HepG2 (cell line): ENCODE measurements around the gene ABCF1. TPM values are rescaled to one million over a fixed set of nuclear protein-coding genes. Genes with fewer than 3 reads are reported as not detected.

Experiments used
- CEBPB ChIP-seq: IDR thresholded peaks from 2 replicates; pipeline ENCODE4 v1.6.1; 2011; ENCODE audit warnings: low read depth, low read length, improper control_type of control experiment, borderline replicate concordance
- GFI1 ChIP-seq: sonication (generic); formaldehyde crosslinking; IDR thresholded peaks from 2 replicates; pipeline ENCODE4 v1.5.0; 2020; ENCODE audit warnings: missing genetic modification reagents, mild to moderate bottlenecking, borderline replicate concordance
- NCOA1 ChIP-seq: sonication (generic); formaldehyde crosslinking; IDR thresholded peaks from 2 replicates; pipeline ENCODE4 v1.9.0; 2021; ENCODE audit warnings: missing genetic modification reagents
- NFYC ChIP-seq: IDR thresholded peaks from 2 replicates; pipeline ENCODE4 v1.6.1; 2016; ENCODE audit warnings: missing genetic modification reagents, missing compliant biosample characterization
- NPAS2 ChIP-seq: sonication (generic); formaldehyde crosslinking; IDR thresholded peaks from 2 replicates; pipeline ENCODE4 v1.8.0; 2022; ENCODE audit warnings: mild to moderate bottlenecking, missing genetic modification reagents, borderline replicate concordance
- NR3C1 ChIP-seq: sonication (generic); formaldehyde crosslinking; IDR thresholded peaks from 2 replicates; pipeline ENCODE4 v1.4.0; 2020; ENCODE audit warnings: missing genetic modification reagents
- POLR2A ChIP-seq, 2 experiments: IDR thresholded peaks; 2 replicates each; pipeline ENCODE4 v1.6.1; 2011; ENCODE audit warnings: low read depth in 2 of 2, low read length in 2 of 2, mild to moderate bottlenecking in 1 of 2, moderate library complexity in 1 of 2; ENCODE audit not compliant: insufficient read depth in 1 of 2
- RBM39 ChIP-seq: fragments of 200-400 bp; formaldehyde crosslinking; IDR thresholded peaks from one replicate; pipeline ENCODE4 v1.6.1; 2018; ENCODE audit warnings: antibody characterized with exemption, mild to moderate bottlenecking, low read depth, low read length; ENCODE audit not compliant: poor library complexity, severe bottlenecking
- TOPORS ChIP-seq: sonication (generic); formaldehyde crosslinking; IDR thresholded peaks from 2 replicates; pipeline ENCODE4 v1.8.0; 2023; ENCODE audit warnings: mild to moderate bottlenecking, missing genetic modification reagents
- ZNF160 ChIP-seq: sonication (generic); formaldehyde crosslinking; IDR thresholded peaks from 2 replicates; pipeline ENCODE4 v1.8.0; 2022; ENCODE audit warnings: mild to moderate bottlenecking, inconsistent platforms, missing genetic modification reagents
- ZNF17 ChIP-seq: sonication (generic); formaldehyde crosslinking; IDR thresholded peaks from 2 replicates; pipeline ENCODE4 v1.5.0; 2020; ENCODE audit warnings: mild to moderate bottlenecking, missing genetic modification reagents
- ZNF256 ChIP-seq: sonication (generic); formaldehyde crosslinking; conservative IDR thresholded peaks from 2 replicates; pipeline ENCODE4 v1.4.0; 2020; ENCODE audit warnings: missing genetic modification reagents
- polyA plus RNA-seq, 8 experiments: library from polyadenylated mRNA; depleted of rRNA in 3 of 8; stranded (reverse) in 7 of 8; unstranded in 1 of 8; fragments of >200 nt; fragmentation: Illumina TruSeq in 4 of 8; extraction: Trizol in 4 of 8; gene quantifications; 2 replicates each; pipeline versions ENCODE4 v1.2.1 to v1.2.3, GENCODE V29; 2011 to 2016; ENCODE audit warnings: low read depth in 4 of 8, missing spikeins in 1 of 8, mixed read lengths in 1 of 8; ENCODE audit not compliant: insufficient read depth in 1 of 8
- total RNA-seq, 5 experiments: library from RNA; depleted of rRNA; stranded (reverse); fragments of >200 nt; fragmentation: Illumina TruSeq; extraction: Trizol; gene quantifications; 2 replicates each; pipeline ENCODE4 v1.2.3, GENCODE V29; 2016; ENCODE audit warnings: low read depth in 1 of 5
- TF ChIP-seq, protein P1 (sequence below): sonication (generic); formaldehyde crosslinking; IDR thresholded peaks from 2 replicates; pipeline ENCODE4 v1.4.0; 2020; ENCODE audit warnings: mild to moderate bottlenecking, missing genetic modification reagents
- TF ChIP-seq, protein P2 (sequence below): fragments of 450-650 bp; IDR thresholded peaks from 2 replicates; pipeline ENCODE4 v1.6.1; 2017
- TF ChIP-seq, protein P3 (sequence below): sonication (generic); formaldehyde crosslinking; IDR thresholded peaks from 2 replicates; pipeline ENCODE4 v1.5.1; 2020; ENCODE audit warnings: missing genetic modification reagents, mild to moderate bottlenecking, borderline replicate concordance
- TF ChIP-seq, protein P4 (sequence below): sonication (generic); formaldehyde crosslinking; IDR thresholded peaks from 2 replicates; pipeline ENCODE4 v1.4.0; 2020; ENCODE audit warnings: missing genetic modification reagents, low read depth, mild to moderate bottlenecking, borderline replicate concordance
- TF ChIP-seq, protein P5 (sequence below): sonication (generic); formaldehyde crosslinking; IDR thresholded peaks from 2 replicates; pipeline ENCODE4 v1.4.0; 2020; ENCODE audit warnings: missing genetic modification reagents
- TF ChIP-seq, protein P6 (sequence below): sonication (generic); formaldehyde crosslinking; IDR thresholded peaks from 2 replicates; pipeline ENCODE4 v1.5.0; 2020; ENCODE audit warnings: missing genetic modification reagents
- TF ChIP-seq, protein P7 (sequence below): sonication (generic); formaldehyde crosslinking; IDR thresholded peaks from 2 replicates; pipeline ENCODE4 v1.5.1; 2020; ENCODE audit warnings: mild to moderate bottlenecking, moderate library complexity, missing genetic modification reagents

Gene ABCF1
- total and polyA plus RNA-seq, 2 of the 13 experiments (the other 11 are each of a cell fraction or from before 2014, with no cell fraction given) = 25.4 to 98.9 TPM

DNA sequence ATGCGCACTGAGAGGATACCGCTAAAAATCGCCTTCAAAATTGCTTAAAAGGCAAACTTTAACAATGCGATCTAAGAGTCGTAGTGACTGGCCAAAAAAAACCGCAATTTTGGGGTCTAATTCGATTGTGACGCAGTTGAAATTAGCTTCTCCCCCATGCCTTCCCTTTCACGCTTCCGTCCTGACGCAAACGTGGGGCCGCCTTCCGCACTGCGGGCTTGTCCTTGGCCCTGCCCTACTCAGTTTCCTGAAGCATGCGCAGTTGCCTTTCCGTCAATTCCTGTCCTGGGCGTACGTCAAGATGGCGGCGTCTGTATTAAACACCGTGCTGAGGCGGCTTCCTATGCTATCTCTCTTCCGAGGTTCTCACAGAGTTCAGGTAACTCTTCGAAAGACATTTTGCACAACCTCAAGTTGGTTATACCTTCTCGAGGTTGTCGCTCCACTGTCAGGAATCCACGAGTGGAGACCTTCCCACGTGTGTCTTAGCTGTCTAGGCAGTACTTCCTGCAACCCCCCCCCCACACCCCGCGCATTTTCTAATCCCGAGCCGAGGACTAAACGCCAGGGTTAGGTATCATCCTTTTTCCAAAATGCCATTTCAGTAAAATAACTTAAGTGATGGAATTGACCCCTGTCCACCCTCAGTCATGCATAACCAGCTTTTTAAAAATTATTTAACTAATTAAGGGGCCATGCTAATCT, 46.5 kb downstream of the ABCF1 start, which contains the start of gene MRPS18B (continued):
- TF ChIP-seq, protein P1, sequence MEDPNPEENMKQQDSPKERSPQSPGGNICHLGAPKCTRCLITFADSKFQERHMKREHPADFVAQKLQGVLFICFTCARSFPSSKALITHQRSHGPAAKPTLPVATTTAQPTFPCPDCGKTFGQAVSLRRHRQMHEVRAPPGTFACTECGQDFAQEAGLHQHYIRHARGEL (CRISPR knock-in tag) = no peak
- TF ChIP-seq, protein P2, sequence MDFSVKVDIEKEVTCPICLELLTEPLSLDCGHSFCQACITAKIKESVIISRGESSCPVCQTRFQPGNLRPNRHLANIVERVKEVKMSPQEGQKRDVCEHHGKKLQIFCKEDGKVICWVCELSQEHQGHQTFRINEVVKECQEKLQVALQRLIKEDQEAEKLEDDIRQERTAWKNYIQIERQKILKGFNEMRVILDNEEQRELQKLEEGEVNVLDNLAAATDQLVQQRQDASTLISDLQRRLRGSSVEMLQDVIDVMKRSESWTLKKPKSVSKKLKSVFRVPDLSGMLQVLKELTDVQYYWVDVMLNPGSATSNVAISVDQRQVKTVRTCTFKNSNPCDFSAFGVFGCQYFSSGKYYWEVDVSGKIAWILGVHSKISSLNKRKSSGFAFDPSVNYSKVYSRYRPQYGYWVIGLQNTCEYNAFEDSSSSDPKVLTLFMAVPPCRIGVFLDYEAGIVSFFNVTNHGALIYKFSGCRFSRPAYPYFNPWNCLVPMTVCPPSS = no peak
- TF ChIP-seq CEBPB (peak; percentile 69), RBM39 (no peak), ZNF160 (CRISPR knock-in tag) (0 out of 2 replicates have a peak, but pooled peaks have one; percentile 18), GFI1 (CRISPR knock-in tag) (no peak), ZNF17 (no peak), POLR2A (IDR thresholded peaks at IDR 0.05; ENCODE audit: insufficient read depth in 1 of 2, low read depth in 2 of 2, low read length in 2 of 2) (peak; percentile 87 to 95), ZNF256 (CRISPR knock-in tag) (peak; percentile 83; the same call in 1 of the 2 replicates), NR3C1 (CRISPR knock-in tag) (no peak), TOPORS (CRISPR knock-in tag) (peak; percentile 62; the same call in 1 of the 2 replicates), NPAS2 (CRISPR knock-in tag) (no peak), NCOA1 (peak; percentile 15; the same call in 1 of the 2 replicates), NFYC (peak; percentile 48; the same call in 1 of the 2 replicates)
- TF ChIP-seq, protein P3, sequence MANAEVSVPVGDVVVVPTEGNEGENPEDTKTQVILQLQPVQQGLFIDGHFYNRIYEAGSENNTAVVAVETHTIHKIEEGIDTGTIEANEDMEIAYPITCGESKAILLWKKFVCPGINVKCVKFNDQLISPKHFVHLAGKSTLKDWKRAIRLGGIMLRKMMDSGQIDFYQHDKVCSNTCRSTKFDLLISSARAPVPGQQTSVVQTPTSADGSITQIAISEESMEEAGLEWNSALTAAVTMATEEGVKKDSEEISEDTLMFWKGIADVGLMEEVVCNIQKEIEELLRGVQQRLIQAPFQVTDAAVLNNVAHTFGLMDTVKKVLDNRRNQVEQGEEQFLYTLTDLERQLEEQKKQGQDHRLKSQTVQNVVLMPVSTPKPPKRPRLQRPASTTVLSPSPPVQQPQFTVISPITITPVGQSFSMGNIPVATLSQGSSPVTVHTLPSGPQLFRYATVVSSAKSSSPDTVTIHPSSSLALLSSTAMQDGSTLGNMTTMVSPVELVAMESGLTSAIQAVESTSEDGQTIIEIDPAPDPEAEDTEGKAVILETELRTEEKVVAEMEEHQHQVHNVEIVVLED (CRISPR knock-in tag) = peak; percentile 96
- TF ChIP-seq, protein P4, sequence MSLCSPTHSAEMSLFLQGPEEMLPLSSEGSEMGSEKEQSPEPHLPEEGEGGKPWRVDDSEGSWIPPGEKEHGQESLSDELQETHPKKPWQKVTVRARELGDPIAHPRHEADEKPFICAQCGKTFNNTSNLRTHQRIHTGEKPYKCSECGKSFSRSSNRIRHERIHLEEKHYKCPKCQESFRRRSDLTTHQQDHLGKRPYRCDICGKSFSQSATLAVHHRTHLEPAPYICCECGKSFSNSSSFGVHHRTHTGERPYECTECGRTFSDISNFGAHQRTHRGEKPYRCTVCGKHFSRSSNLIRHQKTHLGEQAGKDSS (CRISPR knock-in tag) = peak; percentile 28; the same call in 1 of the 2 replicates
- TF ChIP-seq, protein P5, sequence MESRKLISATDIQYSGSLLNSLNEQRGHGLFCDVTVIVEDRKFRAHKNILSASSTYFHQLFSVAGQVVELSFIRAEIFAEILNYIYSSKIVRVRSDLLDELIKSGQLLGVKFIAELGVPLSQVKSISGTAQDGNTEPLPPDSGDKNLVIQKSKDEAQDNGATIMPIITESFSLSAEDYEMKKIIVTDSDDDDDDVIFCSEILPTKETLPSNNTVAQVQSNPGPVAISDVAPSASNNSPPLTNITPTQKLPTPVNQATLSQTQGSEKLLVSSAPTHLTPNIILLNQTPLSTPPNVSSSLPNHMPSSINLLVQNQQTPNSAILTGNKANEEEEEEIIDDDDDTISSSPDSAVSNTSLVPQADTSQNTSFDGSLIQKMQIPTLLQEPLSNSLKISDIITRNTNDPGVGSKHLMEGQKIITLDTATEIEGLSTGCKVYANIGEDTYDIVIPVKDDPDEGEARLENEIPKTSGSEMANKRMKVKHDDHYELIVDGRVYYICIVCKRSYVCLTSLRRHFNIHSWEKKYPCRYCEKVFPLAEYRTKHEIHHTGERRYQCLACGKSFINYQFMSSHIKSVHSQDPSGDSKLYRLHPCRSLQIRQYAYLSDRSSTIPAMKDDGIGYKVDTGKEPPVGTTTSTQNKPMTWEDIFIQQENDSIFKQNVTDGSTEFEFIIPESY (CRISPR knock-in tag) = no peak
- TF ChIP-seq, protein P6, sequence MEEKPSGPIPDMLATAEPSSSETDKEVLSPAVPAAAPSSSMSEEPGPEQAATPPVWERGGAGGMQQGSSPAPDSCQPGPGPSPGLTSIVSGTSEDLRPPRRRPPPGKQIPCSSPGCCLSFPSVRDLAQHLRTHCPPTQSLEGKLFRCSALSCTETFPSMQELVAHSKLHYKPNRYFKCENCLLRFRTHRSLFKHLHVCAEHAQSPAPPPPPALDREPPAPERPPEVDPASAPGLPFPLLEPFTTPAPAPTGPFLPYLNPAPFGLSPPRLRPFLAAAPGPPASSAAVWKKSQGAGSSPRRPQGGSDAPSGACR = no peak
- TF ChIP-seq, protein P7, sequence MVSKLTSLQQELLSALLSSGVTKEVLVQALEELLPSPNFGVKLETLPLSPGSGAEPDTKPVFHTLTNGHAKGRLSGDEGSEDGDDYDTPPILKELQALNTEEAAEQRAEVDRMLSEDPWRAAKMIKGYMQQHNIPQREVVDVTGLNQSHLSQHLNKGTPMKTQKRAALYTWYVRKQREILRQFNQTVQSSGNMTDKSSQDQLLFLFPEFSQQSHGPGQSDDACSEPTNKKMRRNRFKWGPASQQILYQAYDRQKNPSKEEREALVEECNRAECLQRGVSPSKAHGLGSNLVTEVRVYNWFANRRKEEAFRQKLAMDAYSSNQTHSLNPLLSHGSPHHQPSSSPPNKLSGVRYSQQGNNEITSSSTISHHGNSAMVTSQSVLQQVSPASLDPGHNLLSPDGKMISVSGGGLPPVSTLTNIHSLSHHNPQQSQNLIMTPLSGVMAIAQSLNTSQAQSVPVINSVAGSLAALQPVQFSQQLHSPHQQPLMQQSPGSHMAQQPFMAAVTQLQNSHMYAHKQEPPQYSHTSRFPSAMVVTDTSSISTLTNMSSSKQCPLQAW = peak; percentile 72
